Measurements from ENCODE around the gene RGS6. TPM values are rescaled to one million over a fixed set of nuclear protein-coding genes. Genes with fewer than 3 reads are reported as not detected.

The RGS6 gene
- total RNA-seq, 2 donors from 2014 or later = 3.2 TPM; not detected in 1

DNA sequence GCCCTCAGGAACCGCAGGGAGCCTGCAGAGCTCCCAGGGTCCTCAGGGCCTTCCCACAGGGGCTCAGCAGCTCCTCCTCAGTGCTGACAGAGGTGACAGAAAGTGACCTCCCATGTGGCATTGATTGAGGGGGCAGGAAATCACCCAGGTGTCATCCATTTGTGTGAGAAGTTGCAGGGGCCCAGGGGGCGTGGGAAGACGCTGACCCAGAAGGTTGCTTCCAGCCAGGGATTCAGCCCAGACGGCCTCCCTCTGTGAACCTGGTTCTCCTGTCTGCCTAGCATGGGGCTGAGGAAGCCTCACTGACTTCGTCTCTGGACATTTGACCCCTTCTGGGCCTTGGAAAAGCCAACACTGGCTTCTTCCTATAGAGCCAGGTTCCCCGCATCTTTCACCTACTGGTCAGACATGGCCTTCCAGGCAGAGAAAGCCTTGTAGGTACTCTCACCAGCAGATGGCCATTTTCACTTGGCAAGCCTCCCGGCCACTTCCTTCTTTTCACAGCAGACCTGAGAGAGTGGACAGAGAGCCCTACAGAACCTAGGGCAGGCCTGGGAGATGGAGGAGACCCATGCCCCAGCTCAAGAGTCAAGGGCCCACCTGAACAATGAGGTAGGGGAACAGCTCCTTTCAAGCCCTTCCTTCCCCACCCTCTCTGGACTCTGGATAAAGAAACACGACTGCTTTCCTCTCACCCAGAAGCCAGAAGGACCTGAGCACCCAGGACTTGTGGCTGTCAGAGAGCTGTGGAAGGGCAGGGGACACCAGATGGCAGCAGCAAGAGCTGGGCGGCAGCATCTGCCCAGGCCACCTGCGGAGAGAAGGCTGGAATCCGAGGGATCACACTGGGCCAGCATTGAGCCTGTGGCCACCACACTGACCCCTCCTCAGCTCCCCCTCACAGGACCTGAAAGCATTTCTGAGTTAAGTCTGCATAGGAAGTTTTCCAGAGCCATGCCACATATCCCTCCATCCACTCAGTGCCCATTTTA is 583.8 kb downstream of the RGS6 start:
- TF ChIP-seq POLR2AphosphoS5 (IDR thresholded peaks at IDR 0.05) (no peak), POLR2A (IDR thresholded peaks at IDR 0.05) (no peak)
- TF ChIP-seq, protein P1, sequence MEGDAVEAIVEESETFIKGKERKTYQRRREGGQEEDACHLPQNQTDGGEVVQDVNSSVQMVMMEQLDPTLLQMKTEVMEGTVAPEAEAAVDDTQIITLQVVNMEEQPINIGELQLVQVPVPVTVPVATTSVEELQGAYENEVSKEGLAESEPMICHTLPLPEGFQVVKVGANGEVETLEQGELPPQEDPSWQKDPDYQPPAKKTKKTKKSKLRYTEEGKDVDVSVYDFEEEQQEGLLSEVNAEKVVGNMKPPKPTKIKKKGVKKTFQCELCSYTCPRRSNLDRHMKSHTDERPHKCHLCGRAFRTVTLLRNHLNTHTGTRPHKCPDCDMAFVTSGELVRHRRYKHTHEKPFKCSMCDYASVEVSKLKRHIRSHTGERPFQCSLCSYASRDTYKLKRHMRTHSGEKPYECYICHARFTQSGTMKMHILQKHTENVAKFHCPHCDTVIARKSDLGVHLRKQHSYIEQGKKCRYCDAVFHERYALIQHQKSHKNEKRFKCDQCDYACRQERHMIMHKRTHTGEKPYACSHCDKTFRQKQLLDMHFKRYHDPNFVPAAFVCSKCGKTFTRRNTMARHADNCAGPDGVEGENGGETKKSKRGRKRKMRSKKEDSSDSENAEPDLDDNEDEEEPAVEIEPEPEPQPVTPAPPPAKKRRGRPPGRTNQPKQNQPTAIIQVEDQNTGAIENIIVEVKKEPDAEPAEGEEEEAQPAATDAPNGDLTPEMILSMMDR (IDR thresholded peaks at IDR 0.05) = no peak
- no peaks in the 10 kb centered on the region for H3K27me3 ChIP-seq (replicated peaks; ENCODE audit: insufficient read depth)
- no peak overlapping the region for H3K27ac ChIP-seq
- 74% methylated on average over 11 of the region's 11 CpGs for WGBS
- no peaks in the 10 kb centered on the region for H3K9me3 ChIP-seq
- intact Hi-C loops (cut with DNase I) = loop anchor here (2.0 kb wide), 1 partner anchor 433 kb away; no protein-coding TSS in a partner anchor
- no peak for DNase-seq (ENCODE audit: low spot score)
- H3K4me1 ChIP-seq (replicated peaks) = no peaks in the 10 kb centered on the region
- H3K36me3 ChIP-seq = no peaks in the 10 kb centered on the region
- H3K4me3 ChIP-seq = no peak overlapping the region

DNA sequence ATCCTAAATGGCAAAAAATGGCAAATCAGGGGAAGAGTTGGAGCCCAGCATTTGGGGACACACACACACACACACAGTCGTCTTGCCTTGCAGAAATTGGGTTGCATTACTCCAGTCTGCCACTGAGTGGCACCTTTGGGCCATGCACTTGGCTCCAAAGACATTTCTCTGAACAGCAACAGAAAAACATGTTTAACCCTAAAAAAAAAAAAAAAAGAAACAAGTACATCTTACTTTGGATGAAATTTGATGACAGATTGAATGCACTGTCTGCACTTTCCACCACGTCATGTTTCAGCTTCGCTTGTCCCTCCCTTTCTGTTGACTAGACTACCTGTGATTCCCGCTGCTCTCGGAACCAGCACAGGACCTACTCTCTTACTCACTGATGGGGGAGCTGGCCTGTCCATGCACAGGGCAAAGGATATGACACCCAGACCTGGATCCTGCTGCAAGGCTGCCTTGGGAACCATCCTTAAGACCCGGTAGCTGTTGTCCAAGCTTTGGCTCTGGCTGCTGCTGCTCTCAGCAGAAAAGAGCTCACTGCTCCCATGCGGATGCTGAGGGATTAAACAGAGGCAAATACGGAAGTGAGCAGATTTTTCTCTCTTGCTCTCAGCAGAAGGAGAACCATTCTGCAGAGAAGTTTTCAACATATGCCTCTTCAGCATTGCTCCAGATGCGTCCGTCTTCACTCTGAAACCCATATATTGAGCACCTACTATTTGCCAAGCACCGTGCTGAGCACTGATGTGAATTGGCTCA is 584.9 kb downstream of the RGS6 start:
- no peaks in the 10 kb centered on the region for H3K27me3 ChIP-seq (replicated peaks; ENCODE audit: insufficient read depth)
- H3K4me1 ChIP-seq (replicated peaks) = no peaks in the 10 kb centered on the region
- 58% methylated on average over 11 of the region's 11 CpGs for WGBS
- no peak overlapping the region for H3K27ac ChIP-seq
- no peaks in the 10 kb centered on the region for H3K9me3 ChIP-seq
- no peaks in the 10 kb centered on the region for H3K36me3 ChIP-seq
- intact Hi-C loops (cut with DNase I) = loop anchor here (1.0 to 2.0 kb wide), 2 partner anchors 388 to 432 kb away; no protein-coding TSS in a partner anchor
- H3K4me3 ChIP-seq = no peak overlapping the region
- TF ChIP-seq POLR2AphosphoS5 (IDR thresholded peaks at IDR 0.05) (no peak), POLR2A (IDR thresholded peaks at IDR 0.05) (no peak)
- TF ChIP-seq, protein P1 (IDR thresholded peaks at IDR 0.05) = peak; percentile 49 to 84 (median 70)
- peak; percentile 38 for DNase-seq (ENCODE audit: low spot score)

DNA sequence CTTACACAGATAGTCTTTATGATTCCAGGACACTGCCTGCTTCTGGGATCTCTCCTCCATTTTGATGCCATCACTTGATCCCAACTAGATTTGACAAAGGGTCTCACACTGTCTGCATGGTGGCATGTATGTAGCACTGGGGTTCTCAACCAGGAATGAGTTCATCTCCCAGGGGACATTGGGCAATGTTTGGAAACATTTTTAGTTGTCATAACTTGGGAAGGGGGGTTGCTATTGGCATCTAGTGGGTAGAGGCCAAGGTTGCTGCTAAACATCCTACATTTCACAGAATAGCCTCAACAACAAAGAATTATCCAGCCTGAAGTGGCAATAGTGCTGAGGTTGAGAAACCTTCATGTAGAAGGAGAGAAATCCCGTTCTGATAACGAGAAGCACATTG is 585.5 kb downstream of the RGS6 start:
- H3K36me3 ChIP-seq = no peaks in the 10 kb centered on the region
- TF ChIP-seq POLR2AphosphoS5 (IDR thresholded peaks at IDR 0.05) (no peak), POLR2A (IDR thresholded peaks at IDR 0.05) (no peak)
- TF ChIP-seq, protein P1 (IDR thresholded peaks at IDR 0.05) = no peak
- WGBS = 81% methylated on average over 2 of the region's 2 CpGs

DNA sequence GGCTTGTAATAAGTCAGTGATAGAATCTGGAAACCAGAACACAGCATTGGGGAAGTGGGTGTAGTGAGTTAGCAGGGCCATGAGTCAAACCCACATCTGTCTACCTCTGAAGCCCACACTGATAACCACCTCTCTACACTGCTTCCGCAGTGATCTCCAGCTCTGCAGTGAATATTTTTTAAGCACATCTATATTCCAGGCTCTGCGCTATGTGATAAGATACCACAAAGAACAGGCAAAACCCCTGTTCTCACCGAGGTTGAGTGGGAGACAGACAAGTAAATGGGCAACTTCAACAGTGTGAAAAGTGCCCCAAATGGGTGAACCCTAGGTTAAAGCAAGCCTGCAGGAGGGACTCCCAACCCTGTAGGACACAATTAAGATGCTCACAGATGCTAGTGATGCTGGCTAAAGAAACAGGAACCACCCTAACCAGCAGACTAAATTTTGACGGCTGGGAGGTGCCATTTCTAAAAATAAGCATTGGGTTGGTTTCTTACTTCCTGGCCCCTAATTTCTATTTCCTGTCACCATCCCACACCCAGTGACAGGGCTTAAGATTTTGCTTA is 586.7 kb downstream of the RGS6 start:
- no peaks in the 10 kb centered on the region for H3K36me3 ChIP-seq
- TF ChIP-seq, protein P1 (IDR thresholded peaks at IDR 0.05) = no peak
- TF ChIP-seq POLR2AphosphoS5 (IDR thresholded peaks at IDR 0.05) (no peak), POLR2A (IDR thresholded peaks at IDR 0.05) (no peak)
- intact Hi-C loops (cut with DNase I) = no loop called here
- H3K27ac ChIP-seq = no peak overlapping the region
- no peak for DNase-seq (ENCODE audit: low spot score)
- no peak overlapping the region for H3K4me3 ChIP-seq
- 79% methylated on average over 4 of the region's 4 CpGs for WGBS
- H3K4me1 ChIP-seq (replicated peaks) = no peaks in the 10 kb centered on the region
- no peaks in the 10 kb centered on the region for H3K27me3 ChIP-seq (replicated peaks; ENCODE audit: insufficient read depth)
- no peaks in the 10 kb centered on the region for H3K9me3 ChIP-seq

More for the DNA sequence above, 585.5 kb downstream of the RGS6 start:
- H3K9me3 ChIP-seq = no peaks in the 10 kb centered on the region
- intact Hi-C loops (cut with DNase I) = loop anchor here (1.0 to 2.0 kb wide), 2 partner anchors 388 to 431 kb away; no protein-coding TSS in a partner anchor
- no peak overlapping the region for H3K27ac ChIP-seq
- no peak overlapping the region for H3K4me3 ChIP-seq
- no peaks in the 10 kb centered on the region for H3K27me3 ChIP-seq (replicated peaks; ENCODE audit: insufficient read depth)
- DNase-seq (ENCODE audit: low spot score) = no peak
- no peaks in the 10 kb centered on the region for H3K4me1 ChIP-seq (replicated peaks)
